H1 (cell line): ENCODE results near the gene COL5A1. TPM values are rescaled to one million over a fixed set of nuclear protein-coding genes. Genes with fewer than 3 reads are reported as not detected.

Experiments
- CTCF ChIA-PET: fragments of 300-600 bp; sonication (Branson Sonifier 250); formaldehyde crosslinking; loops from one replicate; lab custom pipeline; 2021; ENCODE audit not compliant: partially characterized antibody; lab: Charles Lee
- POLR2A ChIA-PET: fragments of 300-600 bp; sonication (Branson Sonifier 250); formaldehyde crosslinking; loops from one replicate; lab custom pipeline; 2021; ENCODE audit warnings: inconsistent platforms; ENCODE audit not compliant: partially characterized antibody; lab: Charles Lee
- DNase-seq, 2 experiments: peaks; one replicate each; pipeline versions ENCODE4 v3.0.0 to v3.0.0-alpha.2; 2010 to 2022; ENCODE audit warnings: low spot score in 2 of 2, low read depth in 1 of 2, mixed read lengths in 1 of 2
- FAIRE-seq: peaks from 2 replicates; lab custom pipeline; 2011; peaks lifted over from hg19 to GRCh38; lab: Jason Lieb, UNC
- H2AFZ ChIP-seq: 2 replicates; pipeline ENCODE4 v1.8.1; 2012; ENCODE audit warnings: low read length, inconsistent platforms
- H2AK5ac ChIP-seq: 2 replicates; pipeline ENCODE4 v1.6.1; 2013; ENCODE audit warnings: low read depth, low read length
- H2BK120ac ChIP-seq: replicated peaks from 2 replicates; pipeline ENCODE3; 2013; ENCODE audit warnings: low read depth, low read length, inconsistent platforms
- H2BK12ac ChIP-seq: 2 replicates; pipeline ENCODE4 v1.6.1; 2013; ENCODE audit warnings: low read depth, low read length
- H2BK15ac ChIP-seq: 2 replicates; pipeline ENCODE4 v1.6.1; 2013; ENCODE audit warnings: low read length
- H2BK20ac ChIP-seq: 2 replicates; pipeline ENCODE4 v1.6.1; 2013; ENCODE audit warnings: low read length
- H2BK5ac ChIP-seq: 2 replicates; pipeline ENCODE4 v1.6.1; 2013; ENCODE audit warnings: low read depth, low read length
- H3K14ac ChIP-seq: 2 replicates; pipeline ENCODE4 v1.6.1; 2013; ENCODE audit warnings: inconsistent platforms; ENCODE audit not compliant: insufficient read length
- H3K18ac ChIP-seq: 2 replicates; pipeline ENCODE4 v1.6.1; 2013; ENCODE audit warnings: low read length; ENCODE audit errors: extremely low read depth
- H3K23ac ChIP-seq: 2 replicates; pipeline ENCODE4 v1.6.1; 2013; ENCODE audit warnings: inconsistent platforms; ENCODE audit not compliant: insufficient read length
- H3K23me2 ChIP-seq: 2 replicates; pipeline ENCODE4 v1.6.1; 2013; ENCODE audit warnings: low read depth, low read length
- H3K27ac ChIP-seq: 2 replicates; pipeline ENCODE4 v1.6.1; 2011; ENCODE audit warnings: low read depth, low read length, inconsistent platforms
- H3K27me3 ChIP-seq, 4 experiments: replicated peaks in 1 of 4; 1 replicate in 1 of 4; 2 replicates in 3 of 4; pipeline versions ENCODE4 v1.6.1 to v1.8.1; 2011 to 2013; ENCODE audit warnings: low read length in 3 of 4, mild to moderate bottlenecking in 3 of 4, inconsistent platforms in 2 of 4, mixed read lengths in 2 of 4, moderate library complexity in 1 of 4; ENCODE audit not compliant: control insufficient read depth in 3 of 4, insufficient read depth in 3 of 4; ENCODE audit errors: extremely low read depth in 1 of 4
- H3K36me3 ChIP-seq, 4 experiments: 2 replicates each; pipeline versions ENCODE4 v1.6.1 to v1.8.1; 2011 to 2013; ENCODE audit warnings: mild to moderate bottlenecking in 4 of 4, low read length in 3 of 4, moderate library complexity in 2 of 4, control low read depth in 1 of 4, inconsistent platforms in 1 of 4; ENCODE audit not compliant: insufficient read depth in 4 of 4, control insufficient read depth in 2 of 4
- H3K4ac ChIP-seq: replicated peaks from 2 replicates; pipeline ENCODE3; 2013; ENCODE audit warnings: low read length, low read depth, mixed read lengths, inconsistent platforms; ENCODE audit not compliant: insufficient read length
- H3K4me1 ChIP-seq, 4 experiments: replicated peaks in 1 of 4; 1 replicate in 1 of 4; 2 replicates in 3 of 4; pipeline versions ENCODE4 v1.6.1 to v1.8.1; 2011 to 2013; ENCODE audit warnings: low read length in 3 of 4, inconsistent platforms in 2 of 4, mixed read lengths in 1 of 4; ENCODE audit not compliant: insufficient read depth in 4 of 4, control insufficient read depth in 3 of 4
- H3K4me2 ChIP-seq, 2 experiments: 2 replicates each; pipeline versions ENCODE4 v1.6.1 to v1.8.1; 2011 to 2013; ENCODE audit warnings: low read depth in 2 of 2, low read length in 2 of 2, control low read depth in 1 of 2, inconsistent platforms in 1 of 2, mild to moderate bottlenecking in 1 of 2; ENCODE audit not compliant: insufficient read depth in 1 of 2
- H3K4me3 ChIP-seq, 4 experiments: fragments of 200-600, 300-600 bp in 1 of 4; sonication (generic), shearing (Covaris generic), sonication (Bioruptor Twin) in 1 of 4; 2 replicates each; pipeline versions ENCODE4 v1.5.1 to v1.8.1; 2011 to 2016; ENCODE audit warnings: low read length in 4 of 4, low read depth in 3 of 4, control low read depth in 2 of 4, inconsistent platforms in 2 of 4, mild to moderate bottlenecking in 2 of 4, mixed read lengths in 1 of 4, moderate library complexity in 1 of 4; ENCODE audit not compliant: insufficient read depth in 2 of 4; ENCODE audit errors: extremely low read depth in 1 of 4
- H3K56ac ChIP-seq: replicated peaks from 2 replicates; pipeline ENCODE3; 2013; ENCODE audit warnings: low read depth, mild to moderate bottlenecking, mixed read lengths, low read length, inconsistent platforms; ENCODE audit not compliant: insufficient read length
- H3K79me1 ChIP-seq: 2 replicates; pipeline ENCODE4 v1.6.1; 2013; ENCODE audit warnings: low read depth, low read length, control low read depth
- H3K79me2 ChIP-seq, 2 experiments: 2 replicates each; pipeline versions ENCODE4 v1.6.1 to v1.8.1; 2012 to 2013; ENCODE audit warnings: low read length in 2 of 2, mild to moderate bottlenecking in 2 of 2, inconsistent platforms in 1 of 2; ENCODE audit not compliant: insufficient read depth in 2 of 2, control insufficient read depth in 1 of 2
- H3K9ac ChIP-seq, 4 experiments: replicated peaks in 1 of 4; 1 replicate in 1 of 4; 2 replicates in 3 of 4; pipeline versions ENCODE4 v1.6.1 to v1.8.1; 2011 to 2013; ENCODE audit warnings: low read depth in 3 of 4, low read length in 3 of 4, control low read depth in 2 of 4, mild to moderate bottlenecking in 2 of 4, moderate library complexity in 2 of 4, inconsistent platforms in 1 of 4; ENCODE audit errors: extremely low read depth in 1 of 4
- H3K9me3 ChIP-seq, 2 experiments: 2 replicates each; pipeline versions ENCODE4 v1.6.1 to v1.8.1; 2012 to 2013; ENCODE audit warnings: mild to moderate bottlenecking in 2 of 2, moderate library complexity in 2 of 2, control low read depth in 1 of 2, inconsistent platforms in 1 of 2, low read depth in 1 of 2, low read length in 1 of 2, mixed read lengths in 1 of 2; ENCODE audit not compliant: insufficient read depth in 2 of 2
- H4K20me1 ChIP-seq, 2 experiments: replicated peaks in 1 of 2; 2 replicates each; pipeline versions ENCODE3 to v1.8.1; 2011 to 2013; ENCODE audit warnings: inconsistent platforms in 2 of 2, low read length in 2 of 2, mild to moderate bottlenecking in 1 of 2; ENCODE audit not compliant: insufficient read depth in 2 of 2, control insufficient read depth in 1 of 2
- H4K5ac ChIP-seq: 2 replicates; pipeline ENCODE4 v1.6.1; 2013; ENCODE audit warnings: low read length, low read depth, mixed read lengths, inconsistent platforms; ENCODE audit not compliant: insufficient read length
- H4K8ac ChIP-seq: 2 replicates; pipeline ENCODE4 v1.8.0; 2013; ENCODE audit warnings: mild to moderate bottlenecking, moderate library complexity, low read length, inconsistent platforms; ENCODE audit not compliant: insufficient read depth; ENCODE audit errors: extremely low read depth
- H4K91ac ChIP-seq: replicated peaks from 2 replicates; pipeline ENCODE3; 2013; ENCODE audit warnings: low read length, mixed read lengths, inconsistent platforms; ENCODE audit not compliant: insufficient read length
- CTBP2 ChIP-seq: IDR thresholded peaks from 2 replicates; pipeline ENCODE4 v1.7.0; 2011; ENCODE audit warnings: borderline replicate concordance, mild to moderate bottlenecking, moderate library complexity, mixed read lengths, low read length; ENCODE audit not compliant: insufficient read depth, insufficient read length
- FOSL1 ChIP-seq: IDR thresholded peaks from 2 replicates; pipeline ENCODE4 v1.6.1; 2011; ENCODE audit warnings: mild to moderate bottlenecking, low read depth, low read length, moderate library complexity; ENCODE audit not compliant: insufficient read depth
- SP2 ChIP-seq: IDR thresholded peaks from 2 replicates; pipeline ENCODE4 v1.6.1; 2012; ENCODE audit warnings: mild to moderate bottlenecking, low read length, inconsistent platforms
- WGBS, 2 experiments: shearing (Covaris generic) in 1 of 2; methylation state at CpG; one replicate each; pipeline versions ENCODE4 v1.1.6 to v1.1.7; 2013 to 2015; ENCODE audit warnings: low lambda C conversion rate in 2 of 2, mixed read lengths in 2 of 2, inconsistent platforms in 1 of 2, low coverage in 1 of 2, missing lambda C conversion rate in 1 of 2; ENCODE audit not compliant: insufficient replicate concordance in 2 of 2, insufficient coverage in 1 of 2, insufficient read length in 1 of 2; ENCODE audit errors: extremely low coverage in 1 of 2, missing lambda C conversion rate in 1 of 2; 5-methylcytosine and 5-hydroxymethylcytosine counted together
- polyA plus RNA-seq, 7 experiments: library from polyadenylated mRNA; depleted of rRNA in 3 of 7; stranded (reverse) in 5 of 7; unstranded in 2 of 7; fragments of >200 nt in 5 of 7; fragments of 200-250 nt in 2 of 7; gene quantifications; 1 replicate in 5 of 7; 2 replicates in 1 of 7; 4 replicates in 1 of 7; pipeline versions ENCODE4 v1.2.1 to v1.2.3, GENCODE V29; 2011 to 2013; ENCODE audit warnings: missing spikeins in 2 of 7, mixed read lengths in 2 of 7
- total RNA-seq: library from RNA; stranded (reverse); fragmentation: NEBNext Ultra II Directional; extraction: Animal tissue kit (Norgen Biotek cat#: 25700); gene quantifications from 2 replicates; pipeline ENCODE4 v1.2.1, GENCODE V29; 2021
- TF ChIP-seq, protein P1 (sequence below): IDR thresholded peaks from 2 replicates; pipeline ENCODE4 v1.6.1; 2012; ENCODE audit warnings: low read length, inconsistent platforms

The COL5A1 gene
- total and polyA plus RNA-seq, 2 of the 8 experiments (the other 6 are each of a cell fraction or from before 2014, with no cell fraction given): 3.8 to 12.0 TPM

DNA sequence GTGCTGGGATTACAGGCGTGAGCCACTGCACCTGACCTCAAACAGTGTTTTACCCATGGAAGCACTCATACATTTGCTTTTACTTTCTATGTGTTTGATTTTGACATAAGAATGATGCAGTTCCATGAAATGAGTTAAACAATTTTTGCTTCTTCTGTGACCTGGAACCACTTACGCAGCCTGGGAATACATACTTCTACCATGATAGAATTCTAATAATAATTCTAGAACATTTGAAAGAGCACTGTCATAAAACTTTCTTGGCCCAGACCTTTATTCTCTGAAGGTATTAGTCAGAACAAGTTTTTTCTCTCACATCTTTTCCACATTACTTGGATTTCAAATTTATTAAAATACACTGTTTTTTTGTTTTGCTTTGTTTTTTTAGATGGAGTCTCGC is 25.3 kb upstream of the COL5A1 start:
- H3K23me2 ChIP-seq: no peaks in the 10 kb centered on the region
- no peak overlapping the region for H2AFZ ChIP-seq
- H3K4me2 ChIP-seq: no peak overlapping the region
- no peak overlapping the region for H3K14ac ChIP-seq
- H2AK5ac ChIP-seq: no peak overlapping the region
- no peak overlapping the region for H4K8ac ChIP-seq
- ChIA-PET CTCF (no interaction called here), POLR2A (no interaction called here)
- H3K23ac ChIP-seq: no peak overlapping the region
- no peaks in the 10 kb centered on the region for H4K20me1 ChIP-seq
- no peak overlapping the region for H3K9ac ChIP-seq
- H3K4me3 ChIP-seq: no peak overlapping the region
- H3K79me2 ChIP-seq: no peaks in the 10 kb centered on the region
- H2BK15ac ChIP-seq: no peak overlapping the region
- no peak overlapping the region for H3K56ac ChIP-seq
- WGBS, 2 experiments: 95% methylated on average over 3 of the region's 3 CpGs; no CpG with 5 or more reads in 1 of the 2 experiments
- H3K4ac ChIP-seq: no peak overlapping the region
- no peak for TF ChIP-seq CTBP2
- TF ChIP-seq SP2: no peak
- no peak for TF ChIP-seq FOSL1
- TF ChIP-seq, protein P1, sequence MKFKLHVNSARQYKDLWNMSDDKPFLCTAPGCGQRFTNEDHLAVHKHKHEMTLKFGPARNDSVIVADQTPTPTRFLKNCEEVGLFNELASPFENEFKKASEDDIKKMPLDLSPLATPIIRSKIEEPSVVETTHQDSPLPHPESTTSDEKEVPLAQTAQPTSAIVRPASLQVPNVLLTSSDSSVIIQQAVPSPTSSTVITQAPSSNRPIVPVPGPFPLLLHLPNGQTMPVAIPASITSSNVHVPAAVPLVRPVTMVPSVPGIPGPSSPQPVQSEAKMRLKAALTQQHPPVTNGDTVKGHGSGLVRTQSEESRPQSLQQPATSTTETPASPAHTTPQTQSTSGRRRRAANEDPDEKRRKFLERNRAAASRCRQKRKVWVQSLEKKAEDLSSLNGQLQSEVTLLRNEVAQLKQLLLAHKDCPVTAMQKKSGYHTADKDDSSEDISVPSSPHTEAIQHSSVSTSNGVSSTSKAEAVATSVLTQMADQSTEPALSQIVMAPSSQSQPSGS: no peak
- no peak overlapping the region for H2BK120ac ChIP-seq
- DNase-seq (no peak), FAIRE-seq (no peak)
- H2BK20ac ChIP-seq: no peak overlapping the region
- H3K36me3 ChIP-seq: no peaks in the 10 kb centered on the region; a peak in 1 of 8 replicates
- no peak overlapping the region for H3K18ac ChIP-seq
- no peak overlapping the region for H3K27ac ChIP-seq
- no peak overlapping the region for H4K5ac ChIP-seq
- no peak overlapping the region for H2BK5ac ChIP-seq
- peaks cover 2 to 19% of the 10 kb centered on the region in 2 experiments; a peak in 3 of 4 replicates for H3K9me3 ChIP-seq
- no peaks in the 10 kb centered on the region for H3K27me3 ChIP-seq
- H2BK12ac ChIP-seq: no peak overlapping the region
- H3K79me1 ChIP-seq: no peaks in the 10 kb centered on the region
- H4K91ac ChIP-seq: no peak overlapping the region
- no peaks in the 10 kb centered on the region for H3K4me1 ChIP-seq
